Testis (tissue), 2 donors: ENCODE measurements around the gene MAZ.

Source experiments
- CTCF ChIP-seq, 3 experiments: fragments of 450-650 bp in 2 of 3; fragments of 200-600 bp in 1 of 3; sonication (generic) in 1 of 3; IDR thresholded peaks; one replicate each; pipeline ENCODE4 v1.5.1; 2016 to 2019; ENCODE audit warnings: antibody characterized with exemption in 3 of 3, mild to moderate bottlenecking in 2 of 3, moderate library complexity in 1 of 3
- POLR2A ChIP-seq: fragments of 450-650 bp; IDR thresholded peaks from one replicate; pipeline ENCODE4 v1.6.1; 2017; ENCODE audit warnings: antibody characterized with exemption, mild to moderate bottlenecking, moderate library complexity

GRCh38 chr16:29852654-29853053 is 46.3 kb downstream of the MAZ start:
- TF ChIP-seq CTCF (IDR thresholded peaks at IDR 0.05) (no peak), POLR2A (no peak)
